WTC11 (cell line): Measurements from ENCODE around the gene GREB1. TPM values are rescaled to one million over a fixed set of nuclear protein-coding genes. Genes with fewer than 3 reads are reported as not detected.

Experiments used
- ATAC-seq: fragments of 200-7000 bp; cut with Tn5 transposase; 2 replicates; pipeline ENCODE4 v1.10.0; 2021; ENCODE audit warnings: mild to moderate bottlenecking, moderate library complexity
- CTCF ChIA-PET: fragments of 300-600 bp; sonication (Branson Sonifier 250); formaldehyde crosslinking; loops from one replicate; lab custom pipeline; 2021; ENCODE audit warnings: antibody characterized with exemption; lab: Charles Lee
- POLR2A ChIA-PET: fragments of 350-600 bp; sonication (Branson Sonifier 250); formaldehyde crosslinking; loops from one replicate; lab custom pipeline; 2021; ENCODE audit warnings: antibody characterized with exemption; lab: Charles Lee
- DNase-seq: peaks from one replicate; pipeline ENCODE4 v3.0.0; 2021; ENCODE audit warnings: low spot score
- H3K27ac Mint-ChIP-seq: 2 replicates; pipeline ENCODE4 v1.8.0; 2021; ENCODE audit warnings: mixed read lengths
- H3K27me3 Mint-ChIP-seq: 2 replicates; pipeline ENCODE4 v1.8.0; 2021; ENCODE audit warnings: low read depth, mild to moderate bottlenecking, moderate library complexity, mixed read lengths
- H3K36me3 Mint-ChIP-seq: 2 replicates; pipeline ENCODE4 v1.8.0; 2021; ENCODE audit warnings: mixed read lengths
- H3K4me1 Mint-ChIP-seq: 2 replicates; pipeline ENCODE4 v1.8.0; 2022; ENCODE audit warnings: mixed read lengths
- H3K4me3 Mint-ChIP-seq: 2 replicates; pipeline ENCODE4 v1.8.0; 2021; ENCODE audit warnings: mild to moderate bottlenecking, moderate library complexity, mixed read lengths
- H3K9me3 Mint-ChIP-seq: 2 replicates; pipeline ENCODE4 v1.8.0; 2021; ENCODE audit warnings: mixed read lengths
- MAX ChIP-seq: sonication (generic); formaldehyde crosslinking; IDR thresholded peaks from 2 replicates; pipeline ENCODE4 v1.8.0; 2022; ENCODE audit warnings: mild to moderate bottlenecking, missing genetic modification reagents
- TEAD1 ChIP-seq: sonication (generic); formaldehyde crosslinking; IDR thresholded peaks from 2 replicates; pipeline ENCODE4 v1.8.0; 2022; ENCODE audit warnings: mild to moderate bottlenecking, missing genetic modification reagents
- microRNA-seq: library from miRNA; unstranded; fragments of <30 nt; microRNA quantifications from one replicate; pipeline ENCODE4 v1.2.0, GENCODE V29; 2022; ENCODE audit warnings: borderline number of aligned reads
- total RNA-seq: library from RNA; stranded (reverse); gene quantifications from 3 replicates; pipeline ENCODE4 v1.2.3, GENCODE V29; 2021
- TF ChIP-seq, protein P1 (sequence below): fragments of 200-600 bp; IDR thresholded peaks from 2 replicates; pipeline ENCODE4 v1.8.0; 2022; ENCODE audit warnings: antibody characterized with exemption

GREB1 gene
- total RNA-seq, 1 experiment from 2014 or later, result 35.7 TPM

DNA sequence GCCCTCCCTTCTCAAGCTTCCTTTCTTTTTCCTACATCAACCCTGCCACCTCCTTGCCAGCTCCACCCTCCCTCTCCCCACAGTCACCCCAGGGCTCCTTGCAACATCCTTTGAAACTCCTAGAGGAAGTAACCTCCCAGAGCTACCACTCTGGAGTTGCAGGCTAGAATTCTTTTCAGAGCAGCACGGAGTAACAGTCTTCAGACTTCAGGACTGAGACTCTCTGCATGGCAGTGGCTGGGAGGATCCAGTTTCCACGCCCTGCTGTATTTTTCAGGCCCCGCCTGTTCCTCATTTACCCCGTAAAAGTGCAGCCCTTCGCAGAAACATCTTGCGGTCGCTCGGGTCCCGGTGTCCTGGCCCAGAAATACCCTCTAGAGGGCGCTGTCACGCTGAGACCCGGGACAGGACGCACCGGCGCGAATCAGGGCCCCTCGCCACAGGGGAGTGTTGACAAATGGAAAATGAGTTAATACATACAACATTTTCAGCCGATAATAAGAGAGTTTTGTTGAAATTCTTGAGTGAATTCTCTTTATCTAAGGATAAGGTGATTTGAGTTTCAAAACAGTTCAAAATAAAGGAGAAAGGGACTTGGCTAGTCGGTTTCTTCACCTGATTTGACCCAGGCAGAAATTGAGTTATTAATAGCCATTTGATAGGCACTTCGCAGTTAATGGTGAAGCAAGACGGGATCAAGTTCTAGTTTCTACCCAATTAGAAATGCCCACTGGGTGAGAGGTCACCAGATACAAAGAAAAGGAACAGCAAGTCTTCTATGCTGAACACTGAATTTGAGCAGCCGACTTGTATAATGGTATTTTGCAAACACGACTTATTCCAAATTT lies 154.6 kb downstream of the GREB1 start (continued):
- TF ChIP-seq, protein P1, sequence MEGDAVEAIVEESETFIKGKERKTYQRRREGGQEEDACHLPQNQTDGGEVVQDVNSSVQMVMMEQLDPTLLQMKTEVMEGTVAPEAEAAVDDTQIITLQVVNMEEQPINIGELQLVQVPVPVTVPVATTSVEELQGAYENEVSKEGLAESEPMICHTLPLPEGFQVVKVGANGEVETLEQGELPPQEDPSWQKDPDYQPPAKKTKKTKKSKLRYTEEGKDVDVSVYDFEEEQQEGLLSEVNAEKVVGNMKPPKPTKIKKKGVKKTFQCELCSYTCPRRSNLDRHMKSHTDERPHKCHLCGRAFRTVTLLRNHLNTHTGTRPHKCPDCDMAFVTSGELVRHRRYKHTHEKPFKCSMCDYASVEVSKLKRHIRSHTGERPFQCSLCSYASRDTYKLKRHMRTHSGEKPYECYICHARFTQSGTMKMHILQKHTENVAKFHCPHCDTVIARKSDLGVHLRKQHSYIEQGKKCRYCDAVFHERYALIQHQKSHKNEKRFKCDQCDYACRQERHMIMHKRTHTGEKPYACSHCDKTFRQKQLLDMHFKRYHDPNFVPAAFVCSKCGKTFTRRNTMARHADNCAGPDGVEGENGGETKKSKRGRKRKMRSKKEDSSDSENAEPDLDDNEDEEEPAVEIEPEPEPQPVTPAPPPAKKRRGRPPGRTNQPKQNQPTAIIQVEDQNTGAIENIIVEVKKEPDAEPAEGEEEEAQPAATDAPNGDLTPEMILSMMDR, result peak; percentile 76
- 0 out of 2 replicates have a peak, but pooled peaks have one; percentile 31 for TF ChIP-seq TEAD1 (CRISPR knock-in tag)

DNA sequence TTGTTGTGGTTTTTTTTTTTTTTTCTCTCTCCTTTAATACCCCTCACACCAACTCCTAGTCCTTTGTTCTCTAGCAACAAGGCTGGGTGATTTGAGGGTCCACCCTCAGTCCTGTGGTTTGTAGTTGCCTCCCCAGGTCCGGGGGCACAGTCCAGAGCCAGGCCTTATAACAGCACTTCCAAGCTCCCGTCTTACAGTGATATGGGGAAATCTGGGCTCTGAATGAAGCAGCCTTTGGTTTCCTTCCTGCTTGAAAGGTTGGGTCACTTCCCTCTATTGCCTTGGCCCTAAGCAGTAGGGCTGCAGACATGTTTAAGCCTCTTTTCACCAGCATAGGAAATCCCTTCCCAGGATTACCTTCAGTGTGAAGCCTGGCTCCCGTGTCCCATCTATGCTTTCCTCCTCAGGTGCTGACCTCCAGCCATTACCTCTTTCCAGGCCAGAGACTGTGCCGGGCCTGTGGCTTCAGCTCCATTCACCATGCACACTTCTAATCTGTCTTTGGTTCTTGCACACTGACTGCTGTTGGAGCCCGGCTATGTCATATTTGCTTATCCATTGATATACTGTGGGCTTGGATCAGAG lies 157.3 kb downstream of the GREB1 start:
- TF ChIP-seq MAX (CRISPR knock-in tag), result no peak
- Mint-ChIP-seq H3K27me3 (no peaks in the 10 kb centered on the region), H3K4me3 (no peak overlapping the region), H3K36me3 (no peaks in the 10 kb centered on the region), H3K4me1 (peaks cover 12% of the 10 kb centered on the region), H3K9me3 (no peaks in the 10 kb centered on the region), H3K27ac (no peak overlapping the region; the same call in 1 of the 2 replicates)
- ATAC-seq (no peak), DNase-seq (no peak)
- POLR2A ChIA-PET, result no interaction called here
- CTCF ChIA-PET, result interaction anchor here (0.8 to 1.8 kb wide), 2 partner anchors 9 to 53 kb away, joined by 3 to 4 read pairs; no protein-coding TSS in a partner anchor

Small RNA genes lying within 50 kb of the gene (microRNA-seq; reads per million reads assigned to microRNA genes)
- not detected for gene MIR4429

Other genes with a start within 250 kb of the GREB1 start
- gene ROCK2, start 189.4 kb upstream of the GREB1 start, total RNA-seq, result 21.3 to 25.9 TPM (median 22.4 TPM) in 3 replicates
- 14.2 to 16.0 TPM (median 14.4 TPM) in 3 replicates for gene E2F6, start 67.9 kb upstream of the GREB1 start, total RNA-seq
- gene NTSR2, start 136.2 kb downstream of the GREB1 start, total RNA-seq, result 0.16 TPM in 1 of 3 replicates, not detected in the others
- 12.2 to 14.5 TPM (median 13.9 TPM) in 3 replicates for gene LPIN1, start 212.6 kb downstream of the GREB1 start, total RNA-seq